ENCODE results near the gene RAVER1. TPM values are rescaled to one million over a fixed set of nuclear protein-coding genes. Genes with fewer than 3 reads are reported as not detected.

Gene RAVER1
- total and polyA plus RNA-seq, 2 of the 13 experiments (the other 11 are each of a cell fraction or from before 2014, with no cell fraction given): 3.6 to 7.9 TPM

GRCh38 chr19:10380313-10381102 is 47.2 kb upstream of the RAVER1 start, which contains the start of gene TYK2 (continued):
- TF ChIP-seq ATF5 (CRISPR knock-in tag; IDR thresholded peaks at IDR 0.05; ENCODE audit: low read depth) (no peak), ZNF670 (CRISPR knock-in tag; IDR thresholded peaks at IDR 0.05; ENCODE audit: borderline replicate concordance) (peak; percentile 36; the same call in 1 of the 2 replicates), CAMTA2 (CRISPR knock-in tag; IDR thresholded peaks at IDR 0.05; ENCODE audit: borderline replicate concordance) (no peak), NPAS2 (CRISPR knock-in tag; IDR thresholded peaks at IDR 0.05; ENCODE audit: borderline replicate concordance) (no peak), ZFY (CRISPR knock-in tag; IDR thresholded peaks at IDR 0.05) (peak; percentile 67), ZFX (CRISPR knock-in tag; IDR thresholded peaks at IDR 0.05; ENCODE audit: low read depth) (peak; percentile 69; the same call in 1 of the 2 replicates), ZNF775 (CRISPR knock-in tag; IDR thresholded peaks at IDR 0.05; ENCODE audit: borderline replicate concordance) (no peak), HNF4G (IDR thresholded peaks at IDR 0.05; ENCODE audit: borderline replicate concordance, low read depth, low read length) (no peak), HNF4G (CRISPR knock-in tag; IDR thresholded peaks at IDR 0.05; ENCODE audit: borderline replicate concordance, low read depth) (no peak), DDIT3 (CRISPR knock-in tag; IDR thresholded peaks at IDR 0.05) (no peak), ZNF333 (CRISPR knock-in tag; IDR thresholded peaks at IDR 0.05; ENCODE audit: borderline replicate concordance) (no peak), TCF7 (IDR thresholded peaks at IDR 0.05; ENCODE audit: low read depth) (no peak), ZNF367 (CRISPR knock-in tag; IDR thresholded peaks at IDR 0.05; ENCODE audit: borderline replicate concordance) (no peak), ZNF674 (CRISPR knock-in tag; IDR thresholded peaks at IDR 0.05; ENCODE audit: low read depth) (no peak), ATF1 (CRISPR knock-in tag; IDR thresholded peaks at IDR 0.05) (peak; percentile 98), ZNF10 (CRISPR knock-in tag; IDR thresholded peaks at IDR 0.05; ENCODE audit: borderline replicate concordance, low read depth) (no peak), PRDM10 (CRISPR knock-in tag; IDR thresholded peaks at IDR 0.05; ENCODE audit: low read depth) (peak; percentile 54; the same call in 1 of the 2 replicates), ZNF160 (CRISPR knock-in tag; IDR thresholded peaks at IDR 0.05) (no peak), DNMT3B (CRISPR knock-in tag; conservative IDR thresholded peaks at IDR 0.05) (no peak), ZNF576 (CRISPR knock-in tag; IDR thresholded peaks at IDR 0.05) (no peak), ZNF550 (CRISPR knock-in tag; IDR thresholded peaks at IDR 0.05; ENCODE audit: borderline replicate concordance) (no peak), CHD2 (IDR thresholded peaks at IDR 0.05; ENCODE audit: low read depth, low read length) (0 out of 2 replicates have a peak, but pooled peaks have one; percentile 10), ZFP82 (CRISPR knock-in tag; IDR thresholded peaks at IDR 0.05; ENCODE audit: borderline replicate concordance) (0 out of 2 replicates have a peak, but pooled peaks have one; percentile 74), MIER3 (CRISPR knock-in tag; IDR thresholded peaks at IDR 0.05; ENCODE audit: borderline replicate concordance) (0 out of 2 replicates have a peak, but pooled peaks have one; percentile 67)

Measured in HepG2 (cell line).